ENCODE results near the gene PDC. TPM values are rescaled to one million over a fixed set of nuclear protein-coding genes. Genes with fewer than 3 reads are reported as not detected.
A peak's percentile ranks its signal among the peaks of the same experiment; 100 is the strongest.
"Not testable (repeated sequence)": the region's sequence is repeated elsewhere in the genome, so short reads cannot be mapped to it uniquely, and the experiment has no call there.

PDC gene
- total RNA-seq, 2 donors from 2014 or later, result not detected

- intact Hi-C loops (cut with DNase I), result no loop called here
- no peak for ATAC-seq
- DNase-seq, result no peak
Measured at GRCh38 chr1:186420311-186420710, 40.6 kb downstream of the PDC start.

- no peak for ATAC-seq
- no peak for DNase-seq
- intact Hi-C loops (cut with DNase I), result no loop called here
Measured at GRCh38 chr1:186418503-186418902, 42.4 kb downstream of the PDC start.

GRCh38 chr1:186413319-186413718 is 47.6 kb downstream of the PDC start:
- ATAC-seq, result no peak
- no peak for DNase-seq
- intact Hi-C loops (cut with DNase I), result no loop called here

GRCh38 chr1:186409091-186409490 is 51.8 kb downstream of the PDC start:
- ATAC-seq, result no peak
- intact Hi-C loops (cut with DNase I), result loop anchor here in 1 of 2 donors (5.0 kb wide), 1 partner anchor 578 kb away; no protein-coding TSS in a partner anchor
- no peak for DNase-seq

GRCh38 chr1:186404454-186405051 is 56.4 kb downstream of the PDC start:
- intact Hi-C loops (cut with DNase I), result loop anchor here in 1 of 2 donors (5.0 kb wide), 1 partner anchor 583 kb away; no protein-coding TSS in a partner anchor
- ATAC-seq (peak in 1 of 2 donors; percentile 29), DNase-seq (no peak)

GRCh38 chr1:186403632-186404031 is 57.3 kb downstream of the PDC start:
- DNase-seq (no peak), ATAC-seq (no peak)
- intact Hi-C loops (cut with DNase I), result no loop called here

GRCh38 chr1:186401446-186401845 is 59.5 kb downstream of the PDC start:
- DNase-seq; ATAC-seq; intact Hi-C loops (cut with DNase I): not testable (repeated sequence)

Other genes starting within 250 kb of the PDC start
- 10 to 100 TPM; 35.9 to 41.2 TPM for gene PRG4, start 164.8 kb downstream of the PDC start, total RNA-seq
- 10 to 100 TPM; 44.6 to 54.3 TPM for gene TPR, start 85.9 kb downstream of the PDC start, total RNA-seq
- 10 to 100 TPM; 13.3 to 15.7 TPM for gene ODR4, start 85.3 kb downstream of the PDC start, total RNA-seq
- 1 to 10 TPM; 1.4 to 4.6 TPM for gene PTGS2, start 219.3 kb upstream of the PDC start, total RNA-seq